Endothelial cell of umbilical vein (primary cell): ENCODE data around the gene ATP5PB. TPM values are rescaled to one million over a fixed set of nuclear protein-coding genes. Genes with fewer than 3 reads are reported as not detected.

Source experiments
- BruUV-seq: library from RNA; stranded (reverse); fragments of 400-500 nt; replicated peaks from 2 replicates; lab custom pipeline; 2021; lab: Mats Ljungman, UMichigan
- CTCF ChIA-PET: fragments of 300-600, 350-600 bp; sonication (Branson Sonifier 250); formaldehyde crosslinking; loops from one replicate; lab custom pipeline; 2021; ENCODE audit warnings: antibody characterized with exemption, inconsistent platforms; lab: Charles Lee
- POLR2A ChIA-PET: fragments of 300-600, 350-600 bp; sonication (Branson Sonifier 250); formaldehyde crosslinking; loops from one replicate; lab custom pipeline; 2021; ENCODE audit warnings: antibody characterized with exemption, inconsistent platforms; lab: Charles Lee
- DNase-seq: peaks from one replicate; pipeline ENCODE4 v3.0.0-alpha.2; 2011; ENCODE audit warnings: low read depth, low spot score
- FAIRE-seq: peaks from 2 replicates; lab custom pipeline; 2011; peaks lifted over from hg19 to GRCh38; lab: Jason Lieb, UNC
- H2AFZ ChIP-seq: 2 replicates; pipeline ENCODE4 v1.6.0; 2012; ENCODE audit warnings: low read depth, low read length, control low read depth, inconsistent platforms
- H3K27ac ChIP-seq: 2 replicates; pipeline ENCODE4 v1.5.1; 2011; ENCODE audit warnings: low read depth, mild to moderate bottlenecking, control low read depth, low read length, moderate library complexity; ENCODE audit not compliant: insufficient read depth
- H3K27me3 ChIP-seq, 2 experiments: 2 replicates each; pipeline versions ENCODE4 v1.6.0 to v1.6.1; 2011; ENCODE audit warnings: low read length in 2 of 2, mixed read lengths in 1 of 2; ENCODE audit not compliant: control insufficient read depth in 2 of 2, insufficient read depth in 2 of 2
- H3K36me3 ChIP-seq, 2 experiments: 2 replicates in 1 of 2; 3 replicates in 1 of 2; pipeline ENCODE4 v1.5.1; 2011; ENCODE audit warnings: low read length in 2 of 2, mild to moderate bottlenecking in 1 of 2, moderate library complexity in 1 of 2; ENCODE audit not compliant: control insufficient read depth in 2 of 2, insufficient read depth in 2 of 2; ENCODE audit errors: extremely low read depth in 1 of 2
- H3K4me1 ChIP-seq: 3 replicates; pipeline ENCODE4 v1.5.1; 2011; ENCODE audit warnings: mild to moderate bottlenecking, low read length; ENCODE audit not compliant: control insufficient read depth, insufficient read depth; ENCODE audit errors: extremely low read depth
- H3K4me2 ChIP-seq: 2 replicates; pipeline ENCODE4 v1.6.1; 2011; ENCODE audit warnings: low read length, control low read depth, mixed read lengths; ENCODE audit not compliant: insufficient read depth
- H3K4me3 ChIP-seq, 3 experiments: fragments of 200-600 bp in 1 of 3; sonication (generic), shearing (Covaris generic) in 1 of 3; replicated peaks in 1 of 3; 2 replicates each; pipeline ENCODE4 v1.5.1; 2011 to 2016; ENCODE audit warnings: control low read depth in 3 of 3, low read length in 3 of 3, mild to moderate bottlenecking in 2 of 3, inconsistent platforms in 1 of 3, low read depth in 1 of 3, moderate library complexity in 1 of 3; ENCODE audit not compliant: insufficient read depth in 1 of 3
- H3K79me2 ChIP-seq: 2 replicates; pipeline ENCODE4 v1.6.0; 2012; ENCODE audit warnings: low read length, inconsistent platforms; ENCODE audit not compliant: control insufficient read depth, insufficient read depth
- H3K9ac ChIP-seq: replicated peaks from 2 replicates; pipeline ENCODE3; 2011; ENCODE audit warnings: low read length, control low read depth; ENCODE audit not compliant: insufficient read depth; ENCODE audit errors: extremely low read depth
- H3K9me1 ChIP-seq: replicated peaks from 3 replicates; pipeline ENCODE4 v1.6.0; 2011; ENCODE audit warnings: mild to moderate bottlenecking, low read length; ENCODE audit not compliant: control insufficient read depth, insufficient read depth; ENCODE audit errors: extremely low read depth
- H3K9me3 ChIP-seq: replicated peaks from 2 replicates; pipeline ENCODE4 v1.5.1; 2012; ENCODE audit warnings: low read length, inconsistent platforms; ENCODE audit not compliant: control insufficient read depth, insufficient read depth
- H4K20me1 ChIP-seq: replicated peaks from 2 replicates; pipeline ENCODE3; 2011; ENCODE audit warnings: mild to moderate bottlenecking, low read length; ENCODE audit not compliant: control insufficient read depth, insufficient read depth; ENCODE audit errors: extremely low read depth
- EZH2 ChIP-seq: IDR thresholded peaks from 2 replicates; pipeline ENCODE4 v1.6.1; 2012; ENCODE audit warnings: borderline replicate concordance, low read depth, mild to moderate bottlenecking, moderate library complexity, low read length, inconsistent platforms; ENCODE audit not compliant: severe bottlenecking
- FOS ChIP-seq: IDR thresholded peaks from 2 replicates; pipeline ENCODE4 v1.6.1; 2011; ENCODE audit warnings: mild to moderate bottlenecking, low read length, moderate library complexity, borderline replicate concordance; ENCODE audit not compliant: insufficient read depth
- GATA2 ChIP-seq: IDR thresholded peaks from 2 replicates; pipeline ENCODE4 v1.7.0; 2011; ENCODE audit warnings: low read depth, mild to moderate bottlenecking, moderate library complexity, mixed read lengths, low read length; ENCODE audit not compliant: insufficient read length, insufficient read depth
- JUN ChIP-seq: IDR thresholded peaks from 2 replicates; pipeline ENCODE4 v1.6.1; 2011; ENCODE audit warnings: borderline replicate concordance, low read depth; ENCODE audit not compliant: insufficient read length, insufficient read depth
- MAX ChIP-seq: IDR thresholded peaks from 2 replicates; pipeline ENCODE4 v1.6.1; 2011; ENCODE audit not compliant: insufficient read depth, insufficient read length
- MYC ChIP-seq: IDR thresholded peaks from one replicate; pipeline ENCODE4 v1.6.1; 2011; ENCODE audit warnings: mild to moderate bottlenecking, low read depth, low read length
- POLR2A ChIP-seq: IDR thresholded peaks from 2 replicates; pipeline ENCODE4 v1.6.1; 2012; ENCODE audit warnings: low read depth, mild to moderate bottlenecking, control low read depth, low read length
- POLR2AphosphoS5 ChIP-seq: IDR thresholded peaks from 2 replicates; pipeline ENCODE4 v1.6.1; 2012; ENCODE audit warnings: low read depth, mild to moderate bottlenecking, control low read depth, low read length, moderate library complexity; ENCODE audit not compliant: insufficient read depth
- dilution Hi-C: fragments of 300-500 bp; cut with MboI; formaldehyde crosslinking; loops from one replicate; pipeline ENCODE4 v1.15.0; 2019; ENCODE audit warnings: low sequenced_read_pairs; ENCODE audit not compliant: extremely low pct_ligation_motif_present
- intact Hi-C: fragments of 100-400 bp; cut with micrococcal nuclease; formaldehyde crosslinking; loops from one replicate; pipeline ENCODE4 v1.10.0; 2022
- polyA plus RNA-seq, 4 experiments: library from polyadenylated mRNA; depleted of rRNA in 3 of 4; stranded (reverse) in 3 of 4; unstranded in 1 of 4; fragments of >200 nt; gene quantifications; 2 replicates each; pipeline versions ENCODE4 v1.2.1 to v1.2.3, GENCODE V29; 2011 to 2012; ENCODE audit warnings: missing spikeins in 1 of 4
- total RNA-seq: library from RNA; stranded (reverse); gene quantifications from 2 replicates; pipeline ENCODE4 v1.2.3, GENCODE V29; 2021
- TF ChIP-seq, protein P1 (sequence below), 2 donors: IDR thresholded peaks; 1 replicate in 1 of 2; 2 replicates in 1 of 2; pipeline ENCODE4 v1.5.1; 2011; ENCODE audit warnings: low read length in 2 of 2, mild to moderate bottlenecking in 2 of 2, moderate library complexity in 2 of 2, control low read depth in 1 of 2, inconsistent platforms in 1 of 2, low read depth in 1 of 2; ENCODE audit not compliant: insufficient read depth in 1 of 2; ENCODE audit errors: extremely low read depth in 1 of 2

Gene ATP5PB
- total and polyA plus RNA-seq, 2 donors (not counting 3 experiments of a cell fraction or from before 2014, with no cell fraction given): 231 to 244 TPM

- no peak for FAIRE-seq
- no peak within 1 kb of the TSS for H2AFZ ChIP-seq
- peaks cover 2 to 7% of the 10 kb centered on the region in 2 experiments for H3K27me3 ChIP-seq
- no peaks in the 10 kb centered on the region for H3K9me1 ChIP-seq
- no peaks in the 10 kb centered on the region for H3K79me2 ChIP-seq
- no peak within 1 kb of the TSS for H3K4me3 ChIP-seq
- dilution Hi-C loops (no loop called here), intact Hi-C loops (no loop called here)
- H3K4me2 ChIP-seq: no peak within 1 kb of the TSS
- H3K9ac ChIP-seq: no peak within 1 kb of the TSS
- no peaks in the 10 kb centered on the region for H3K36me3 ChIP-seq
- BruUV-seq: no TSS peak
- H3K9me3 ChIP-seq: no peaks in the 10 kb centered on the region
- H4K20me1 ChIP-seq: no peaks in the 10 kb centered on the region
- no peak within 1 kb of the TSS for H3K27ac ChIP-seq
- DNase-seq: no peak
- CTCF ChIA-PET: no interaction called here
- TF ChIP-seq GATA2: no peak
- TF ChIP-seq POLR2A: no peak
- TF ChIP-seq POLR2AphosphoS5: no peak
- no peak for TF ChIP-seq EZH2
- no peak for TF ChIP-seq MYC
- no peak for TF ChIP-seq FOS
- TF ChIP-seq JUN: no peak
- TF ChIP-seq, protein P1, sequence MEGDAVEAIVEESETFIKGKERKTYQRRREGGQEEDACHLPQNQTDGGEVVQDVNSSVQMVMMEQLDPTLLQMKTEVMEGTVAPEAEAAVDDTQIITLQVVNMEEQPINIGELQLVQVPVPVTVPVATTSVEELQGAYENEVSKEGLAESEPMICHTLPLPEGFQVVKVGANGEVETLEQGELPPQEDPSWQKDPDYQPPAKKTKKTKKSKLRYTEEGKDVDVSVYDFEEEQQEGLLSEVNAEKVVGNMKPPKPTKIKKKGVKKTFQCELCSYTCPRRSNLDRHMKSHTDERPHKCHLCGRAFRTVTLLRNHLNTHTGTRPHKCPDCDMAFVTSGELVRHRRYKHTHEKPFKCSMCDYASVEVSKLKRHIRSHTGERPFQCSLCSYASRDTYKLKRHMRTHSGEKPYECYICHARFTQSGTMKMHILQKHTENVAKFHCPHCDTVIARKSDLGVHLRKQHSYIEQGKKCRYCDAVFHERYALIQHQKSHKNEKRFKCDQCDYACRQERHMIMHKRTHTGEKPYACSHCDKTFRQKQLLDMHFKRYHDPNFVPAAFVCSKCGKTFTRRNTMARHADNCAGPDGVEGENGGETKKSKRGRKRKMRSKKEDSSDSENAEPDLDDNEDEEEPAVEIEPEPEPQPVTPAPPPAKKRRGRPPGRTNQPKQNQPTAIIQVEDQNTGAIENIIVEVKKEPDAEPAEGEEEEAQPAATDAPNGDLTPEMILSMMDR (IDR thresholded peaks at IDR 0.05; ENCODE audit: extremely low read depth in 1 of 2, insufficient read depth in 1 of 2, low read depth in 1 of 2, low read length in 2 of 2): no peak
- TF ChIP-seq MAX: no peak
- POLR2A ChIA-PET: no interaction called here
- peaks cover 14% of the 10 kb centered on the region for H3K4me1 ChIP-seq
Observed at GRCh38 chr1:111503585-111504060, 54.4 kb downstream of the ATP5PB start, which contains the start of the genes ADORA3 and TMIGD3. ADORA3 (minus strand) TSS chr1:111503633; CDS start chr1:111503354, 279 bp downstream. TMIGD3 (minus strand) TSS chr1:111503633; CDS start chr1:111503354, 279 bp downstream.
